Kidney tubule cell (primary cell): Measurements from ENCODE around the gene PCDH9.
A peak's percentile ranks its signal among the peaks of the same experiment; 100 is the strongest.
"Not testable (repeated sequence)": the region's sequence is repeated elsewhere in the genome, so short reads cannot be mapped to it uniquely, and the experiment has no call there.

Experiments used
- DNase-seq: peaks from one replicate; pipeline ENCODE4 v3.0.0-alpha.2; 2018; ENCODE audit warnings: low spot score

The PCDH9 gene

GRCh38 chr13:66266348-66266747 lies 963.8 kb downstream of the PCDH9 start:
- no peak for DNase-seq

- DNase-seq = peak; percentile 21
Observed at GRCh38 chr13:66265371-66265770, 964.8 kb downstream of the PCDH9 start.

- peak; percentile 55 for DNase-seq
Observed at GRCh38 chr13:66264971-66265370, 965.2 kb downstream of the PCDH9 start.

- DNase-seq = no peak
Observed at GRCh38 chr13:66262330-66262729, 967.8 kb downstream of the PCDH9 start.

- not testable (repeated sequence) for DNase-seq
Observed at GRCh38 chr13:66259426-66259825, 970.7 kb downstream of the PCDH9 start.
